Keratinocyte (primary cell): ENCODE results near the gene BTLA. TPM values are rescaled to one million over a fixed set of nuclear protein-coding genes. Genes with fewer than 3 reads are reported as not detected.

ENCODE experiments used
- DNase-seq: peaks from one replicate; pipeline ENCODE4 v3.0.0-alpha.2; 2011; ENCODE audit warnings: low read depth, missing footprints, low spot score
- FAIRE-seq: peaks from 2 replicates; lab custom pipeline; 2011; peaks lifted over from hg19 to GRCh38; lab: Jason Lieb, UNC
- H2AFZ ChIP-seq: 2 replicates; pipeline ENCODE4 v1.6.0; 2012; ENCODE audit warnings: low read length, control low read depth, inconsistent platforms; ENCODE audit not compliant: control insufficient read depth
- H3K27ac ChIP-seq: 2 replicates; pipeline ENCODE4 v1.5.1; 2011; ENCODE audit warnings: low read length; ENCODE audit not compliant: control insufficient read depth, insufficient read depth
- H3K27me3 ChIP-seq: 3 replicates; pipeline ENCODE4 v1.6.0; 2011; ENCODE audit warnings: low read length; ENCODE audit not compliant: control insufficient read depth, insufficient read depth; ENCODE audit errors: extremely low read depth
- H3K36me3 ChIP-seq, 2 experiments: 2 replicates in 1 of 2; 3 replicates in 1 of 2; pipeline ENCODE4 v1.5.1; 2011; ENCODE audit warnings: low read length in 2 of 2, mild to moderate bottlenecking in 1 of 2; ENCODE audit not compliant: control insufficient read depth in 2 of 2, insufficient read depth in 2 of 2; ENCODE audit errors: extremely low read depth in 1 of 2
- H3K4me1 ChIP-seq: 3 replicates; pipeline ENCODE4 v1.5.1; 2011; ENCODE audit warnings: low read length; ENCODE audit not compliant: control insufficient read depth, insufficient read depth; ENCODE audit errors: extremely low read depth
- H3K4me2 ChIP-seq: 3 replicates; pipeline ENCODE4 v1.6.0; 2011; ENCODE audit warnings: low read depth, low read length; ENCODE audit not compliant: control insufficient read depth, insufficient read depth; ENCODE audit errors: extremely low read depth
- H3K4me3 ChIP-seq, 3 experiments: fragments of 200-600 bp in 1 of 3; sonication (generic) in 1 of 3; 2 replicates in 2 of 3; 3 replicates in 1 of 3; pipeline ENCODE4 v1.5.1; 2011 to 2016; ENCODE audit warnings: low read length in 3 of 3, mild to moderate bottlenecking in 3 of 3, control low read depth in 2 of 3, inconsistent platforms in 1 of 3, low read depth in 1 of 3, mixed read lengths in 1 of 3, mixed run types in 1 of 3, moderate library complexity in 1 of 3; ENCODE audit not compliant: control insufficient read depth in 2 of 3, insufficient read depth in 2 of 3; ENCODE audit errors: extremely low read depth in 1 of 3
- H3K79me2 ChIP-seq: 2 replicates; pipeline ENCODE4 v1.6.0; 2012; ENCODE audit warnings: low read length; ENCODE audit not compliant: control insufficient read depth, insufficient read depth
- H3K9ac ChIP-seq: 3 replicates; pipeline ENCODE4 v1.6.0; 2011; ENCODE audit warnings: low read length; ENCODE audit not compliant: control insufficient read depth, insufficient read depth; ENCODE audit errors: extremely low read depth
- H3K9me1 ChIP-seq: 3 replicates; pipeline ENCODE4 v1.6.0; 2011; ENCODE audit warnings: low read length; ENCODE audit not compliant: control insufficient read depth, insufficient read depth; ENCODE audit errors: extremely low read depth
- H3K9me3 ChIP-seq: 2 replicates; pipeline ENCODE4 v1.5.1; 2012; ENCODE audit warnings: low read depth, low read length; ENCODE audit not compliant: control insufficient read depth
- H4K20me1 ChIP-seq: 3 replicates; pipeline ENCODE4 v1.6.0; 2011; ENCODE audit warnings: low read length; ENCODE audit not compliant: control insufficient read depth, insufficient read depth; ENCODE audit errors: extremely low read depth
- CTCF ChIP-seq, 3 experiments: IDR thresholded peaks in 1 of 3; conservative IDR thresholded peaks in 1 of 3; optimal IDR thresholded peaks in 1 of 3; 2 replicates in 2 of 3; 3 replicates in 1 of 3; pipeline versions ENCODE3 to v1.5.1; 2011; ENCODE audit warnings: low read length in 3 of 3, mild to moderate bottlenecking in 3 of 3, moderate library complexity in 2 of 3, control low read depth in 1 of 3, inconsistent platforms in 1 of 3; ENCODE audit not compliant: insufficient read depth in 2 of 3; ENCODE audit errors: extremely low read depth in 1 of 3
- EZH2 ChIP-seq: IDR thresholded peaks from one replicate; pipeline ENCODE4 v1.6.1; 2012; ENCODE audit warnings: inconsistent platforms, mild to moderate bottlenecking, low read length, moderate library complexity
- dilution Hi-C: fragments of 300-500 bp; cut with MboI; formaldehyde crosslinking; loops from one replicate; pipeline ENCODE4 v1.7.0; 2020; ENCODE audit warnings: low sequenced_read_pairs; ENCODE audit not compliant: extremely low pct_ligation_motif_present
- polyA plus RNA-seq, 5 experiments: library from polyadenylated mRNA; depleted of rRNA in 3 of 5; stranded (reverse) in 3 of 5; stranded (forward) in 1 of 5; unstranded in 1 of 5; fragments of >200 nt; gene quantifications; 1 replicate in 1 of 5; 2 replicates in 3 of 5; 3 replicates in 1 of 5; pipeline versions ENCODE4 v1.2.1 to v1.2.3, GENCODE V29; 2011 to 2012; ENCODE audit warnings: missing spikeins in 2 of 5, low read depth in 1 of 5, low replicate concordance in 1 of 5

The BTLA gene
- polyA plus RNA-seq, 1 donor (not counting 4 experiments of a cell fraction or from before 2014, with no cell fraction given), result 0.08 TPM

- dilution Hi-C loops, result loop anchor here (25.0 kb wide), 1 partner anchor 172 kb away; the partner anchor contains the start of gene CD200
- FAIRE-seq, result no peak
- Histone ChIP-seq H2AFZ (no peak overlapping the region), H3K9ac (no peak overlapping the region), H3K9me3 (no peaks in the 10 kb centered on the region), H3K36me3 (no peaks in the 10 kb centered on the region), H3K4me3 (no peak overlapping the region), H3K27ac (no peak overlapping the region), H3K4me2 (no peak overlapping the region), H3K27me3 (no peaks in the 10 kb centered on the region), H4K20me1 (no peaks in the 10 kb centered on the region), H3K79me2 (no peaks in the 10 kb centered on the region), H3K9me1 (no peaks in the 10 kb centered on the region), H3K4me1 (no peaks in the 10 kb centered on the region)
- TF ChIP-seq CTCF (optimal IDR thresholded peaks at IDR 0.05 in 1 of 3, IDR thresholded peaks at IDR 0.05 in 1 of 3, conservative IDR thresholded peaks at IDR 0.05 in 1 of 3; ENCODE audit: extremely low read depth in 1 of 3, insufficient read depth in 2 of 3, low read length in 3 of 3), result no peak
- no peak for TF ChIP-seq EZH2
- no peak for DNase-seq
Observed at GRCh38 chr3:112508860-112509259, 9.6 kb upstream of the BTLA start.

GRCh38 chr3:112508261-112508660 is 9.0 kb upstream of the BTLA start:
- Histone ChIP-seq H3K9ac (no peak overlapping the region), H3K79me2 (no peaks in the 10 kb centered on the region), H3K27me3 (no peaks in the 10 kb centered on the region), H2AFZ (no peak overlapping the region), H4K20me1 (no peaks in the 10 kb centered on the region), H3K9me1 (no peaks in the 10 kb centered on the region), H3K4me3 (no peak overlapping the region), H3K27ac (no peak overlapping the region), H3K9me3 (no peaks in the 10 kb centered on the region), H3K4me1 (no peaks in the 10 kb centered on the region), H3K4me2 (no peak overlapping the region), H3K36me3 (no peaks in the 10 kb centered on the region)
- TF ChIP-seq EZH2, result no peak
- TF ChIP-seq CTCF (optimal IDR thresholded peaks at IDR 0.05 in 1 of 3, IDR thresholded peaks at IDR 0.05 in 1 of 3, conservative IDR thresholded peaks at IDR 0.05 in 1 of 3; ENCODE audit: extremely low read depth in 1 of 3, insufficient read depth in 2 of 3, low read length in 3 of 3), result no peak
- dilution Hi-C loops, result loop anchor here (25.0 kb wide), 1 partner anchor 171 kb away; the partner anchor contains the start of gene CD200
- FAIRE-seq (no peak), DNase-seq (no peak)
